B cell (primary cell): ENCODE results near the gene CXXC1.

Experiments
- EZH2 ChIP-seq: IDR thresholded peaks from 2 replicates; pipeline ENCODE4 v1.6.1; 2012; ENCODE audit warnings: borderline replicate concordance, low read depth, mild to moderate bottlenecking, moderate library complexity, low read length; ENCODE audit not compliant: insufficient read depth, poor library complexity, severe bottlenecking
- TF ChIP-seq, protein P1 (sequence below): fragments of 200-600 bp; IDR thresholded peaks from one replicate; pipeline ENCODE4 v1.8.0; 2022; ENCODE audit warnings: antibody characterized with exemption, mild to moderate bottlenecking

DNA sequence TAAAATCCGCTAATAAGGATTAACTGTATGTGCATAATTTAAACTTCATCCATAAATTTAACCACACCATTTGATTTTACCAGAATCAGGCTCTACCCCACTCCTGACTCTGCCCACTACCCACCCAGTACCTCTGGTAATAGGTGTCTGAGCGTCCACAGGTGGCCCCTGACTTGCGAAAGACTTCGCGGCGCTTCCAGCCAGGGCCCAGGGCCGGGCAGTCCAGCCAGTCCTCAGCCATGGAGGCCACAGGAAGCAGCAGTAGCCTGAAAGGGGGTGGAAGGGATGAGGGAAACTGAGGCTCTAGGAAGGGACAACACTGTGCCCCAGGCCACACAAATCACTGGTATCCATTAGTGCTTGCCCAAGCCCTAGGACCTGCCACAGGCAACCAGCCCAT, 7.7 kb downstream of the CXXC1 start:
- TF ChIP-seq, protein P1, sequence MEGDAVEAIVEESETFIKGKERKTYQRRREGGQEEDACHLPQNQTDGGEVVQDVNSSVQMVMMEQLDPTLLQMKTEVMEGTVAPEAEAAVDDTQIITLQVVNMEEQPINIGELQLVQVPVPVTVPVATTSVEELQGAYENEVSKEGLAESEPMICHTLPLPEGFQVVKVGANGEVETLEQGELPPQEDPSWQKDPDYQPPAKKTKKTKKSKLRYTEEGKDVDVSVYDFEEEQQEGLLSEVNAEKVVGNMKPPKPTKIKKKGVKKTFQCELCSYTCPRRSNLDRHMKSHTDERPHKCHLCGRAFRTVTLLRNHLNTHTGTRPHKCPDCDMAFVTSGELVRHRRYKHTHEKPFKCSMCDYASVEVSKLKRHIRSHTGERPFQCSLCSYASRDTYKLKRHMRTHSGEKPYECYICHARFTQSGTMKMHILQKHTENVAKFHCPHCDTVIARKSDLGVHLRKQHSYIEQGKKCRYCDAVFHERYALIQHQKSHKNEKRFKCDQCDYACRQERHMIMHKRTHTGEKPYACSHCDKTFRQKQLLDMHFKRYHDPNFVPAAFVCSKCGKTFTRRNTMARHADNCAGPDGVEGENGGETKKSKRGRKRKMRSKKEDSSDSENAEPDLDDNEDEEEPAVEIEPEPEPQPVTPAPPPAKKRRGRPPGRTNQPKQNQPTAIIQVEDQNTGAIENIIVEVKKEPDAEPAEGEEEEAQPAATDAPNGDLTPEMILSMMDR = no peak
- TF ChIP-seq EZH2 = no peak
